ENCODE data around the gene SRGN. TPM values are rescaled to one million over a fixed set of nuclear protein-coding genes. Genes with fewer than 3 reads are reported as not detected.

The SRGN gene
- total RNA-seq, 4 donors from 2014 or later: 17.2 to 24.9 (median 21.2) TPM

DNA sequence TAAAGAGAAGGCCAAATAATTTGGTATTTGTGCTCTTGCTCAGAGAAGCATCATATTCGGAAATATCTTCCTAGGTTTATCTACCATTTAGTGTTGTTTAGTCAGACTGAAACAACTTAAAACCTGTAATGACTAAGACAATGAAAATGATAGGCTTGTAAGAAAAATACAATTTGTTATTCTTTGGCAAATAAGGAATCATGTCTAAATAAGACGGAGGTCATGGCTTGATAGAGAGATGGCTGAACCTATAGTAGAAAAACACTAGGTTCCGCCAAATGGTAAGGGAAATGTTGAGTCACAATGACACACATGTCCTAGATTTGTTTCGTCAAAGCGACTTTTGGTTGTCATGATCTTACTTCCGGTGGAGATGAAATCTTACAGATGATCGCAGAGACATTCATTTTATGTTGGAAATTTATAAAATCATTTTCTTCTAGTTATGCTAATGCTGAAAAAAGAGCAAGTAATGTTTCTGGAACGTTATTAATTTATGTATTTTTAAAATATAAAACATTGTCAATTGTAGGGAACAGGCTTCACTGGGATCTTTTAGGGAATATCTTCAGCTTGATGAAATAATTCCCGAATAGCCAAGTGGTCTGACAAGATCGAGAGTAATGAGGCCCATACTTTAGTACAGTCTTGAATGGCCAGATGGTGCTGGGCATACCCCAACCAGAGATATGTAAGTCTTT, 1.0 kb downstream of the SRGN start:
- Histone ChIP-seq H3K27me3 (no peaks in the 10 kb centered on the region), H3K4me3 (peak overlapping the region; percentile 44), H3K9me3 (no peaks in the 10 kb centered on the region), H3K27ac (peak overlapping the region; percentile 82), H3K4me1 (peaks cover 10% of the 10 kb centered on the region), H3K36me3 (no peaks in the 10 kb centered on the region)
- WGBS: 83% methylated on average over 10 of the region's 10 CpGs
- DNase-seq (ENCODE audit: low spot score in 2 of 2): no peak
- TF ChIP-seq POLR2A (IDR thresholded peaks at IDR 0.05) (peak in 1 of 2 donors; percentile 44), CTCF (IDR thresholded peaks at IDR 0.05) (no peak)

GRCh38 chr10:69089638-69090599, 2.0 kb downstream of the SRGN start:
- Histone ChIP-seq H3K27ac (peak overlapping the region; percentile 82), H3K4me3 (peak overlapping the region; percentile 44), H3K9me3 (no peaks in the 10 kb centered on the region), H3K36me3 (no peaks in the 10 kb centered on the region), H3K27me3 (no peaks in the 10 kb centered on the region), H3K4me1 (peaks cover 10% of the 10 kb centered on the region)
- no peak for DNase-seq (ENCODE audit: low spot score in 2 of 2)
- TF ChIP-seq POLR2A (IDR thresholded peaks at IDR 0.05) (peak in 1 of 2 donors; percentile 33), POLR2AphosphoS5 (IDR thresholded peaks at IDR 0.05) (no peak)
- WGBS: 68% methylated on average over 16 of the region's 16 CpGs

DNA sequence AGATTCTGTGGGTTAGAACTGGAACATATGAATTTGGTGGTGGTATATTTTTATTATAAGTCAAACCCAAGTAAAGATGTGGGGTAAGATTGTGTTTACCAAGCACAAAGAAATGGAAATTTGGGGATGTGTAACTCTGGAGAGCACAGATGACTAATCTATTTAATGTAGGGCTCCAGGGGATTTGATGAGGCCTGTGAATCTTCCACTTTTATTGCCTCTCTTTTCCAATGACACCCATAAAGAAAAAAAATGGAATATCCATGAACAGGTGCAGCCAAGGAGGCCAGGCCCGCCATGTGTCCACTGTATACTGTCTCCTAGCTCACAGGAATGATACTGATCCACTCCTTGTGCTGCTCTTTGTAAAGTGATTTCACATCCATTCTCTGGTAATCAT, 2.8 kb downstream of the SRGN start:
- Histone ChIP-seq H3K4me3 (peak overlapping the region; percentile 44), H3K36me3 (no peaks in the 10 kb centered on the region), H3K27me3 (no peaks in the 10 kb centered on the region), H3K4me1 (peaks cover 10% of the 10 kb centered on the region), H3K27ac (no peak overlapping the region), H3K9me3 (no peaks in the 10 kb centered on the region)
- no peak for DNase-seq (ENCODE audit: low spot score in 2 of 2)
- no peak for TF ChIP-seq POLR2A (IDR thresholded peaks at IDR 0.05)
- no peak for TF ChIP-seq POLR2AphosphoS5 (IDR thresholded peaks at IDR 0.05)
- TF ChIP-seq EP300 (IDR thresholded peaks at IDR 0.05): no peak
- TF ChIP-seq CTCF (IDR thresholded peaks at IDR 0.05): no peak
- 69% methylated on average over 1 of the region's 1 CpG for WGBS

DNA sequence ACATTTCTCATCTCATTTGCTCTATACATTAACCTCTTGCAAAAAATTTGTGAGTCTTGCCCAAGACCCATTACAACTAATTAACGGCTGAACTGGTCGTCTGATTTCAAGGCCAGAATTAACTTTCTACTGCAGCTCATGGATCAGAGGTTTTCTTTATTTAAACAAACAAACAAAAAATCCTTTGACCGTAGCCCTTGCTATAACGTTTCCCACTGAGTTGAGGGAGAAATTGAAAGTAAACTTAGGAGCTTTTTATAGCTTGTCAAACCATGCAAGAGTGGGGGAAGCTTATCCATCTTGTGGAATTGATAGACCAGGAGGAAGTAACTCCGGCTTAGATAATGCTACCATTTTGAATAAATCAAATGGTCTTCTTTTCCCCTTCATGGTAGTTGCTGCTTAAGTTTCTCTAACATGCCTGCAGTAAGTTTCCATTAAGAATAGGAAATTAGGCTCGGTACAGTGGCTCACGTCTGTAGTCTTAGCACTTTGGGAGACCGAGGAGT, 3.3 kb downstream of the SRGN start:
- WGBS: 70% methylated on average over 8 of the region's 8 CpGs
- Histone ChIP-seq H3K27ac (no peak overlapping the region), H3K4me1 (peaks cover 10% of the 10 kb centered on the region), H3K4me3 (peak overlapping the region; percentile 44), H3K9me3 (no peaks in the 10 kb centered on the region), H3K27me3 (no peaks in the 10 kb centered on the region), H3K36me3 (no peaks in the 10 kb centered on the region)
- TF ChIP-seq POLR2AphosphoS5 (IDR thresholded peaks at IDR 0.05): no peak
- TF ChIP-seq EP300 (IDR thresholded peaks at IDR 0.05): no peak
- DNase-seq (ENCODE audit: low spot score in 2 of 2): no peak

GRCh38 chr10:69092959-69093850, 5.3 kb downstream of the SRGN start:
- H3K9me3 ChIP-seq: no peaks in the 10 kb centered on the region
- no peak overlapping the region for H3K4me3 ChIP-seq
- TF ChIP-seq CTCF (IDR thresholded peaks at IDR 0.05) (peak; percentile 65 to 76), EP300 (IDR thresholded peaks at IDR 0.05) (no peak)
- DNase-seq (ENCODE audit: low spot score in 2 of 2): peak; percentile 78 to 82
- peaks cover 6% of the 10 kb centered on the region for H3K4me1 ChIP-seq
- H3K27me3 ChIP-seq: no peaks in the 10 kb centered on the region
- H3K36me3 ChIP-seq: no peaks in the 10 kb centered on the region
- no peak overlapping the region for H3K27ac ChIP-seq
- WGBS: 44% methylated on average over 17 of the region's 17 CpGs

Data from suprapubic skin (tissue), 4 donors.